Kidney (tissue), 14 donors: ENCODE data around the gene TMEM107. TPM values are rescaled to one million over a fixed set of nuclear protein-coding genes. Genes with fewer than 3 reads are reported as not detected.

Experiments used
- DNase-seq, 5 donors: peaks; one replicate each; pipeline ENCODE4 v3.0.0-alpha.2; 2013 to 2020
- FAIRE-seq: peaks from 2 replicates; lab custom pipeline; 2012; peaks lifted over from hg19 to GRCh38; lab: Jason Lieb, UNC
- H3K27ac ChIP-seq, 2 donors: one replicate each; pipeline ENCODE4 v1.7.0; 2013; ENCODE audit warnings: low read depth in 2 of 2, low read length in 2 of 2, inconsistent platforms in 1 of 2
- H3K27me3 ChIP-seq: one replicate; pipeline ENCODE4 v1.7.1; 2013; ENCODE audit warnings: low read length, inconsistent platforms; ENCODE audit not compliant: control insufficient read depth, insufficient read depth
- H3K36me3 ChIP-seq, 3 donors: one replicate each; pipeline versions ENCODE4 v1.7.0 to v1.7.1; 2013; ENCODE audit warnings: low read length in 3 of 3, control low read depth in 1 of 3, inconsistent platforms in 1 of 3; ENCODE audit not compliant: insufficient read depth in 3 of 3, control insufficient read depth in 2 of 3
- H3K4me1 ChIP-seq, 3 donors: one replicate each; pipeline versions ENCODE4 v1.7.0 to v1.7.1; 2013; ENCODE audit warnings: low read length in 3 of 3, inconsistent platforms in 1 of 3, low read depth in 1 of 3; ENCODE audit not compliant: control insufficient read depth in 2 of 3, insufficient read depth in 2 of 3
- H3K4me3 ChIP-seq, 3 donors: one replicate each; pipeline versions ENCODE4 v1.7.0 to v1.8.1; 2013; ENCODE audit warnings: low read length in 3 of 3, control low read depth in 1 of 3, inconsistent platforms in 1 of 3
- H3K9ac ChIP-seq, 3 donors: one replicate each; pipeline versions ENCODE4 v1.7.0 to v1.7.1; 2013; ENCODE audit warnings: low read length in 3 of 3, control low read depth in 1 of 3, inconsistent platforms in 1 of 3
- H3K9me3 ChIP-seq, 3 donors: one replicate each; pipeline versions ENCODE4 v1.7.0 to v1.7.1; 2013; ENCODE audit warnings: low read length in 3 of 3, control low read depth in 1 of 3, inconsistent platforms in 1 of 3; ENCODE audit not compliant: control insufficient read depth in 2 of 3, insufficient read depth in 1 of 3
- intact Hi-C: fragments of 100-400 bp; cut with DNase I; formaldehyde crosslinking; loops from one replicate; pipeline ENCODE4 v1.11.1; 2022
- polyA plus RNA-seq: library from polyadenylated mRNA; stranded (reverse); fragments of 350-450 nt; fragmentation: Illumina TruSeq; extraction: RNeasy Lipid Tissue Mini Kit (QIAGEN cat#74804); gene quantifications from one replicate; pipeline ENCODE4 v1.2.3, GENCODE V29; 2014; ENCODE audit warnings: low read depth, low replicate concordance; ENCODE audit not compliant: insufficient read depth
- total RNA-seq: library from RNA; stranded (reverse); fragmentation: NEBNext Ultra II Directional; extraction: Animal tissue kit (Norgen Biotek cat#: 25700); gene quantifications from one replicate; pipeline ENCODE4 v1.2.1, GENCODE V29; 2021
- TF ChIP-seq, protein P1 (sequence below): IDR thresholded peaks from 3 replicates; pipeline ENCODE4 v1.5.1; 2012; ENCODE audit warnings: mild to moderate bottlenecking, moderate library complexity, borderline replicate concordance; ENCODE audit not compliant: insufficient read depth; ENCODE audit errors: extremely low read depth
- donor health status: control.
- donor health status: control.
- donor health status: control.
- donor health status: control.
- donor health status: control.
- donor health status: DM: yes; HTN: yes; CAD: no.
- donor health status: Normal renal cell carcinoma (clear cell type).

Gene TMEM107
- total and polyA plus RNA-seq, 2 donors from 2014 or later, result 23.4 to 24.6 TPM

GRCh38 chr17:8163978-8164814 is 12.0 kb downstream of the TMEM107 start:
- peak overlapping the region in 1 of 3 donors; percentile 12 for H3K9ac ChIP-seq
- no peaks in the 10 kb centered on the region for H3K27me3 ChIP-seq
- H3K9me3 ChIP-seq, result no peaks in the 10 kb centered on the region
- intact Hi-C loops, result no loop called here
- DNase-seq (peak; percentile 90 to 94 (median 91)), FAIRE-seq (no peak)
- H3K27ac ChIP-seq, result peak overlapping the region in 1 of 2 donors; percentile 86
- TF ChIP-seq, protein P1, sequence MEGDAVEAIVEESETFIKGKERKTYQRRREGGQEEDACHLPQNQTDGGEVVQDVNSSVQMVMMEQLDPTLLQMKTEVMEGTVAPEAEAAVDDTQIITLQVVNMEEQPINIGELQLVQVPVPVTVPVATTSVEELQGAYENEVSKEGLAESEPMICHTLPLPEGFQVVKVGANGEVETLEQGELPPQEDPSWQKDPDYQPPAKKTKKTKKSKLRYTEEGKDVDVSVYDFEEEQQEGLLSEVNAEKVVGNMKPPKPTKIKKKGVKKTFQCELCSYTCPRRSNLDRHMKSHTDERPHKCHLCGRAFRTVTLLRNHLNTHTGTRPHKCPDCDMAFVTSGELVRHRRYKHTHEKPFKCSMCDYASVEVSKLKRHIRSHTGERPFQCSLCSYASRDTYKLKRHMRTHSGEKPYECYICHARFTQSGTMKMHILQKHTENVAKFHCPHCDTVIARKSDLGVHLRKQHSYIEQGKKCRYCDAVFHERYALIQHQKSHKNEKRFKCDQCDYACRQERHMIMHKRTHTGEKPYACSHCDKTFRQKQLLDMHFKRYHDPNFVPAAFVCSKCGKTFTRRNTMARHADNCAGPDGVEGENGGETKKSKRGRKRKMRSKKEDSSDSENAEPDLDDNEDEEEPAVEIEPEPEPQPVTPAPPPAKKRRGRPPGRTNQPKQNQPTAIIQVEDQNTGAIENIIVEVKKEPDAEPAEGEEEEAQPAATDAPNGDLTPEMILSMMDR, result no peak
- H3K4me3 ChIP-seq, result no peak overlapping the region
- peaks cover 2 to 14% (median 2%) of the 10 kb centered on the region in 3 donors for H3K36me3 ChIP-seq
- peaks cover 0 to 24% (median 22%) of the 10 kb centered on the region in 3 donors for H3K4me1 ChIP-seq

- peak overlapping the region; percentile 19 to 84 (median 27) for H3K9ac ChIP-seq
- FAIRE-seq (no peak), DNase-seq (peak; percentile 63 to 88 (median 78))
- intact Hi-C loops, result no loop called here
- TF ChIP-seq, protein P1, result no peak
- H3K27ac ChIP-seq, result peak overlapping the region; percentile 96 to 99
- peaks cover 0 to 29% (median 22%) of the 10 kb centered on the region in 3 donors for H3K4me1 ChIP-seq
- no peaks in the 10 kb centered on the region for H3K9me3 ChIP-seq
- peak overlapping the region in 2 of 3 donors; percentile 38 to 57 for H3K4me3 ChIP-seq
- H3K36me3 ChIP-seq, result peaks cover 2 to 14% (median 2%) of the 10 kb centered on the region in 3 donors
- no peaks in the 10 kb centered on the region for H3K27me3 ChIP-seq
Measured at GRCh38 chr17:8162997-8163977, 12.9 kb downstream of the TMEM107 start.

GRCh38 chr17:8162233-8162996 is 13.8 kb downstream of the TMEM107 start, which contains the start of gene VAMP2:
Gene VAMP2 (minus strand): TSS chr17:8162948. CDS start chr17:8162879, 69 bp downstream.
- peak within 1 kb of the TSS; percentile 96 to 99 for H3K27ac ChIP-seq
- intact Hi-C loops, result no loop called here
- TF ChIP-seq, protein P1, result no peak
- peaks cover 0 to 30% (median 22%) of the 10 kb centered on the region in 3 donors for H3K4me1 ChIP-seq
- H3K9ac ChIP-seq, result peak within 1 kb of the TSS; percentile 28 to 99 (median 97)
- no peaks in the 10 kb centered on the region for H3K27me3 ChIP-seq
- peaks cover 2 to 14% (median 2%) of the 10 kb centered on the region in 3 donors for H3K36me3 ChIP-seq
- no peaks in the 10 kb centered on the region for H3K9me3 ChIP-seq
- DNase-seq (peak in 4 of 5 donors; percentile 78 to 96 (median 86)), FAIRE-seq (no peak)
- H3K4me3 ChIP-seq, result peak within 1 kb of the TSS; percentile 47 to 86 (median 75)
